Neural cell (in vitro differentiated cells): ENCODE data around the gene SNCB.

ENCODE experiments used
- CTCF ChIP-seq: fragments of 450-650 bp; IDR thresholded peaks from 2 replicates; pipeline ENCODE4 v1.5.1; 2014; ENCODE audit warnings: antibody characterized with exemption, mild to moderate bottlenecking, moderate library complexity; ENCODE audit not compliant: poor library complexity, severe bottlenecking
- EP300 ChIP-seq: fragments of 450-650 bp; conservative IDR thresholded peaks from 2 replicates; pipeline ENCODE4 v1.6.1; 2014; ENCODE audit warnings: antibody characterized with exemption, mild to moderate bottlenecking, moderate library complexity; ENCODE audit not compliant: poor library complexity, severe bottlenecking
- EZH2 ChIP-seq: fragments of 200-600, 300-800 bp; shearing (Covaris generic), sonication (generic); IDR thresholded peaks from 2 replicates; pipeline ENCODE4 v1.6.1; 2014; ENCODE audit warnings: antibody characterized with exemption, low read length, borderline replicate concordance, mild to moderate bottlenecking; ENCODE audit not compliant: insufficient read depth, poor library complexity, severe bottlenecking
- POLR2AphosphoS5 ChIP-seq: IDR thresholded peaks from 2 replicates; pipeline ENCODE4 v1.6.1; 2012
- RAD21 ChIP-seq: fragments of 450-650 bp; conservative IDR thresholded peaks from 2 replicates; pipeline ENCODE4 v1.6.1; 2014; ENCODE audit warnings: antibody characterized with exemption, mild to moderate bottlenecking, moderate library complexity
- REST ChIP-seq: IDR thresholded peaks from 2 replicates; pipeline ENCODE4 v1.6.1; 2012; ENCODE audit warnings: borderline replicate concordance
- SMC3 ChIP-seq: fragments of 450-650 bp; conservative IDR thresholded peaks from 2 replicates; pipeline ENCODE4 v1.6.1; 2014; ENCODE audit warnings: antibody characterized with exemption, mild to moderate bottlenecking, moderate library complexity; ENCODE audit not compliant: poor library complexity
- TAF1 ChIP-seq: IDR thresholded peaks from 2 replicates; pipeline ENCODE4 v1.6.1; 2012; ENCODE audit warnings: low read depth

DNA sequence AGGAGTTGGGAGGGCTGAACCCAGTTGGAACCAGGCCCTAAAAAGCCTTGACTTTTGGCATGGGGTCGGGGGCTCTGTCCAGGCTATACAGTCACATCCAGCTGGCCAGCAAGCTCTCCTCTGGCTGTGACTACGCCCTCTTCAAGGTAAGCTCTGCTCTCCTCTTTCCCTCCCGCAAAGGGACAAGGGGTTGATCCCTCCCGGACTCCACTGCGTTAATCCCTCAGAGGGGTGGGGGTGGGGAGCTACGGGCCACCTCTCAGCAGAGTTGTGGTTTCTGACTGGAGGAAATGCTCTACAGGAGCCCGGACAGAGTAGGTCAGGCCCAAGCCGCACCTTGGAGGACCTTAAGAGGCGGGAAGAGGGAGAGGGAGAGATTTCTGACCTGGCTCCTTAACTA, 14.0 kb upstream of the SNCB start:
- no peak for TF ChIP-seq REST
- no peak for TF ChIP-seq CTCF
- no peak for TF ChIP-seq EP300
- TF ChIP-seq RAD21 = no peak
- no peak for TF ChIP-seq POLR2AphosphoS5
- no peak for TF ChIP-seq TAF1
- no peak for TF ChIP-seq SMC3
- no peak for TF ChIP-seq EZH2
